Sigmoid colon (tissue), 4 donors: ENCODE measurements around the gene SPOP.

Source experiments
- CTCF ChIP-seq, 4 experiments: fragments of 450-650 bp in 3 of 4; fragments of 200-600 bp in 1 of 4; IDR thresholded peaks; one replicate each; pipeline ENCODE4 v1.5.1; 2016 to 2019; ENCODE audit warnings: antibody characterized with exemption in 4 of 4, mild to moderate bottlenecking in 3 of 4, moderate library complexity in 2 of 4
- EP300 ChIP-seq, 4 donors: sonication (generic); formaldehyde crosslinking; IDR thresholded peaks; one replicate each; pipeline ENCODE4 v1.6.1; 2017; ENCODE audit warnings: antibody characterized with exemption in 4 of 4
- POLR2A ChIP-seq, 2 donors: fragments of 450-650 bp; IDR thresholded peaks; one replicate each; pipeline ENCODE4 v1.6.1; 2016; ENCODE audit warnings: antibody characterized with exemption in 2 of 2, mild to moderate bottlenecking in 2 of 2, moderate library complexity in 2 of 2

GRCh38 chr17:49613182-49613800, 64.6 kb downstream of the SPOP start:
- TF ChIP-seq POLR2A (IDR thresholded peaks at IDR 0.05) (no peak), CTCF (IDR thresholded peaks at IDR 0.05) (no peak), EP300 (IDR thresholded peaks at IDR 0.05) (no peak)
